Measurements from ENCODE around the gene CCT6A.

CCT6A gene

DNA sequence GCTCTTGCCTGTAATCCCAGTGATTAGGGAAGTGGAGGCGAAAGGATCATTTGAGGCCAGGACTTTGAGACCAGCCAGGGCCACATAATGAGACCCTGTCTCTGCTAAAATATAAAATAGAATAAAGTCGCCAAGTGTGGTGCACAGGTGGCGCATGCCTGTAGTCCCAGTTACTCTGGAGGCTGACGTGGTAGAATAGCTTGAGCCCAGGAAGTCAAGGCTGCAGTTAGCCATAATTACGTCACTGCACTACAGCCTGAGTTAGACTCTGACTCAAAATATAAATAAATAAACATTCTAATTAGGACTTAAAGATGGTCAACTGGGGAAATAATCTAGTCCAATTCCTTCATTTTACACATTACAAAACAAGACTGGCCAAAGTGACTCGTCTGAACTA is 53.9 kb downstream of the CCT6A start:
- Histone ChIP-seq H2AFZ (ENCODE audit: low read length) (no peak overlapping the region), H4K20me1 (ENCODE audit: insufficient read depth, low read length) (0 out of 2 replicates have a peak, but pooled peaks cover 3% of the 10 kb centered on the region), H3K9me3 (ENCODE audit: low read length) (0 out of 2 replicates have a peak, but pooled peaks cover 5% of the 10 kb centered on the region), H3K79me2 (ENCODE audit: insufficient read depth, low read length) (peaks cover 19% of the 10 kb centered on the region), H3F3A (ENCODE audit: insufficient read depth, low read length) (no peaks in the 10 kb centered on the region), H3K4me3 (ENCODE audit: low read depth, low read length, poor library complexity, severe bottlenecking) (peak overlapping the region; percentile 85), H3K9me2 (ENCODE audit: low read depth, low read length) (no peaks in the 10 kb centered on the region), H3K9ac (ENCODE audit: low read length) (peak overlapping the region; percentile 83), H3K4me1 (ENCODE audit: insufficient read depth, low read length, severe bottlenecking) (peaks cover 19% of the 10 kb centered on the region), H3K27ac (ENCODE audit: low read depth, low read length, poor library complexity, severe bottlenecking) (peak overlapping the region; percentile 48), H3K27me3 (ENCODE audit: insufficient read depth, low read length) (no peaks in the 10 kb centered on the region), H3K36me3 (ENCODE audit: insufficient read depth, low read length) (peaks cover 53% of the 10 kb centered on the region), H3K4me2 (ENCODE audit: low read length) (peak overlapping the region; percentile 82)
- no peak for TF ChIP-seq EZH2 (IDR thresholded peaks at IDR 0.05; ENCODE audit: borderline replicate concordance, low read length)
- TF ChIP-seq, protein P1, sequence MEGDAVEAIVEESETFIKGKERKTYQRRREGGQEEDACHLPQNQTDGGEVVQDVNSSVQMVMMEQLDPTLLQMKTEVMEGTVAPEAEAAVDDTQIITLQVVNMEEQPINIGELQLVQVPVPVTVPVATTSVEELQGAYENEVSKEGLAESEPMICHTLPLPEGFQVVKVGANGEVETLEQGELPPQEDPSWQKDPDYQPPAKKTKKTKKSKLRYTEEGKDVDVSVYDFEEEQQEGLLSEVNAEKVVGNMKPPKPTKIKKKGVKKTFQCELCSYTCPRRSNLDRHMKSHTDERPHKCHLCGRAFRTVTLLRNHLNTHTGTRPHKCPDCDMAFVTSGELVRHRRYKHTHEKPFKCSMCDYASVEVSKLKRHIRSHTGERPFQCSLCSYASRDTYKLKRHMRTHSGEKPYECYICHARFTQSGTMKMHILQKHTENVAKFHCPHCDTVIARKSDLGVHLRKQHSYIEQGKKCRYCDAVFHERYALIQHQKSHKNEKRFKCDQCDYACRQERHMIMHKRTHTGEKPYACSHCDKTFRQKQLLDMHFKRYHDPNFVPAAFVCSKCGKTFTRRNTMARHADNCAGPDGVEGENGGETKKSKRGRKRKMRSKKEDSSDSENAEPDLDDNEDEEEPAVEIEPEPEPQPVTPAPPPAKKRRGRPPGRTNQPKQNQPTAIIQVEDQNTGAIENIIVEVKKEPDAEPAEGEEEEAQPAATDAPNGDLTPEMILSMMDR (IDR thresholded peaks at IDR 0.05; ENCODE audit: low read length), result no peak

DNA sequence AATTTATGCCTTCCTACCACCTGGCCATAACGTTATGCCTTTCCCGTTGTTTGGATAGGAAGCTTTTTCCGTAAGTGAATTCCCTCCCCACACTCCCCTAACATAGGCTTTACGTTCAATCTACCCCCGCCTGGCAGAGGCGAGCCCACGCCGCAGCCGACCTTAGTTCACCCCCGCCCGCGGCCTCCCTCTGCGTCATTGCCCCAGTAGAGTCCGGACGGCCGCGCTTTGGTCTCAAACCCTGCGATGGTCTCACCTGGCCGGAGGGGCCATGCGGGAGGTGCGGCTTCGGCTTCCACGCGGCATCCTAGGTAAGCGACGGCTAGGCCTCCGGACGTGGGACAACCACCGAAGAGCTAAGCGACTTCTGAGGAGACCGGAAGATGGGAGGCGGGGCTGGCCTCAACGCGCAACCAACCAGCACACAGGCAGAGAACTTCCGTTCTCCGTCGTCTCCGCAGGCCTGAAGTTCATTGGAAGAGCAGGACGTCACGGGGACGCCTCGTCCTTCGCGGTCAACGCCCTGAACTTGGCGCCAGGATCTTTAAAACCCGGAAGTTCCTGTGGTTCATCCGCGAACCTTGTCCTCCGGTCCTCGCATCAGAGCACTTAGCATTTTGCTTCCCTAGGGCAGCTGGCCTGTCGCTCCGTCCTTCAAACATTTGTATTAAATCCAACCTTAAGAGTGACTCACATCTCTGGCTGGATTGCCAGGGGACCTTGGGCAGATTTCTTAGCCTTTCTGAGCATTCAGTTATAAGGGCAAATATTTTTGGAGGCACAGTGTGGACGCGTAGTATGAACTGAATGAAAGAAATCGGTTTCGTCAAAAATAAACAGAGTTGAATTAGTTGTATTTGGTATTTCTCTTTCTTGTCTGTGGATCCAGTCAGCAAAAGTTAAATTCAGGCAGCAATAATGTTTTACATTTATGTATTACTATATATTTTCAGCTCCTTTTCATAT is 54.8 kb downstream of the CCT6A start, which contains the start of gene CHCHD2:
CHCHD2 (minus strand) TSS at position 369 of the 966 bp plus-strand sequence; CDS start at position 306, 63 bp downstream.
- Histone ChIP-seq H3K4me2 (ENCODE audit: low read length) (peak within 1 kb of the TSS; percentile 82), H3K36me3 (ENCODE audit: insufficient read depth, low read length) (peaks cover 44% of the 10 kb centered on the region), H2AFZ (ENCODE audit: low read length) (peak within 1 kb of the TSS; percentile 74), H3K79me2 (ENCODE audit: insufficient read depth, low read length) (peaks cover 19% of the 10 kb centered on the region), H3K9me2 (ENCODE audit: low read depth, low read length) (no peaks in the 10 kb centered on the region), H3K27ac (ENCODE audit: low read depth, low read length, poor library complexity, severe bottlenecking) (peak within 1 kb of the TSS; percentile 48), H3K4me1 (ENCODE audit: insufficient read depth, low read length, severe bottlenecking) (peaks cover 23% of the 10 kb centered on the region), H3K9me3 (ENCODE audit: low read length) (0 out of 2 replicates have a peak, but pooled peaks cover 5% of the 10 kb centered on the region), H3K27me3 (ENCODE audit: insufficient read depth, low read length) (no peaks in the 10 kb centered on the region), H3F3A (ENCODE audit: insufficient read depth, low read length) (no peaks in the 10 kb centered on the region), H4K20me1 (ENCODE audit: insufficient read depth, low read length) (0 out of 2 replicates have a peak, but pooled peaks cover 3% of the 10 kb centered on the region), H3K9ac (ENCODE audit: low read length) (peak within 1 kb of the TSS; percentile 83), H3K4me3 (ENCODE audit: low read depth, low read length, poor library complexity, severe bottlenecking) (peak within 1 kb of the TSS; percentile 85)
- TF ChIP-seq EZH2 (IDR thresholded peaks at IDR 0.05; ENCODE audit: borderline replicate concordance, low read length), result no peak
- TF ChIP-seq, protein P1 (IDR thresholded peaks at IDR 0.05; ENCODE audit: low read length), result no peak

- Histone ChIP-seq H3K79me2 (ENCODE audit: insufficient read depth, low read length) (peaks cover 19% of the 10 kb centered on the region), H3K9me3 (ENCODE audit: low read length) (0 out of 2 replicates have a peak, but pooled peaks cover 5% of the 10 kb centered on the region), H2AFZ (ENCODE audit: low read length) (peak overlapping the region; percentile 74), H3K4me1 (ENCODE audit: insufficient read depth, low read length, severe bottlenecking) (peaks cover 23% of the 10 kb centered on the region), H3K36me3 (ENCODE audit: insufficient read depth, low read length) (peaks cover 29% of the 10 kb centered on the region), H3K4me3 (ENCODE audit: low read depth, low read length, poor library complexity, severe bottlenecking) (no peak overlapping the region), H4K20me1 (ENCODE audit: insufficient read depth, low read length) (0 out of 2 replicates have a peak, but pooled peaks cover 3% of the 10 kb centered on the region), H3K4me2 (ENCODE audit: low read length) (no peak overlapping the region), H3K9me2 (ENCODE audit: low read depth, low read length) (no peaks in the 10 kb centered on the region), H3K27me3 (ENCODE audit: insufficient read depth, low read length) (no peaks in the 10 kb centered on the region), H3K27ac (ENCODE audit: low read depth, low read length, poor library complexity, severe bottlenecking) (no peak overlapping the region), H3K9ac (ENCODE audit: low read length) (no peak overlapping the region), H3F3A (ENCODE audit: insufficient read depth, low read length) (no peaks in the 10 kb centered on the region)
- TF ChIP-seq EZH2 (IDR thresholded peaks at IDR 0.05; ENCODE audit: borderline replicate concordance, low read length), result no peak
- TF ChIP-seq, protein P1 (IDR thresholded peaks at IDR 0.05; ENCODE audit: low read length), result no peak
Measured at GRCh38 chr7:56107954-56108258, 56.3 kb downstream of the CCT6A start.
